Ovary (tissue), 9 donors: ENCODE data around the gene RSPH6A. TPM values are rescaled to one million over a fixed set of nuclear protein-coding genes. Genes with fewer than 3 reads are reported as not detected.

Experiments used
- DNase-seq, 5 donors: peaks; one replicate each; pipeline ENCODE4 v3.0.0-alpha.2; 2019 to 2020
- H3K27ac ChIP-seq, 2 donors: fragments of 200-600 bp; one replicate each; pipeline versions ENCODE4 v1.5.1 to v1.8.0; 2019 to 2022
- H3K27me3 ChIP-seq: fragments of 200-600 bp; one replicate; pipeline ENCODE4 v1.8.0; 2022
- H3K36me3 ChIP-seq: fragments of 200-600 bp; sonication (generic); one replicate; pipeline ENCODE4 v1.5.1; 2019
- H3K4me1 ChIP-seq: one replicate; pipeline ENCODE4 v1.8.1; 2013; ENCODE audit warnings: mild to moderate bottlenecking, moderate library complexity; ENCODE audit not compliant: insufficient read depth
- H3K4me3 ChIP-seq: fragments of 200-600 bp; sonication (generic); one replicate; pipeline ENCODE4 v1.5.1; 2017
- H3K9me3 ChIP-seq, 2 donors: fragments of 200-600 bp in 1 of 2; sonication (generic) in 1 of 2; one replicate each; pipeline versions ENCODE4 v1.5.1 to v1.8.1; 2013 to 2019; ENCODE audit warnings: mild to moderate bottlenecking in 1 of 2, moderate library complexity in 1 of 2
- EP300 ChIP-seq: sonication (generic); formaldehyde crosslinking; IDR thresholded peaks from one replicate; pipeline ENCODE4 v1.6.1; 2017; ENCODE audit warnings: antibody characterized with exemption
- POLR2A ChIP-seq: fragments of 450-650 bp; IDR thresholded peaks from one replicate; pipeline ENCODE4 v1.6.1; 2017; ENCODE audit warnings: antibody characterized with exemption, mild to moderate bottlenecking, moderate library complexity
- WGBS, 3 donors: extraction: QIAGEN DNeasy Blood & Tissue Kit in 1 of 3; methylation state at CpG; one replicate each; pipeline versions ENCODE4 v1.1.5 to v1.1.7; 2013 to 2017; 5-methylcytosine and 5-hydroxymethylcytosine counted together
- intact Hi-C, 4 donors: fragments of 100-400 bp; cut with DNase I; formaldehyde crosslinking; loops; one replicate each; pipeline versions ENCODE4 v1.11.0 to v1.15.1; 2022 to 2023
- polyA plus RNA-seq, 2 donors: library from polyadenylated mRNA; stranded (reverse); fragments of 200-250 nt in 1 of 2; fragments of 350-450 nt in 1 of 2; fragmentation: Illumina TruSeq in 1 of 2; extraction: RNeasy Lipid Tissue Mini Kit (QIAGEN cat#74804) in 1 of 2; gene quantifications; one replicate each; pipeline ENCODE4 v1.2.3, GENCODE V29; 2013 to 2014
- total RNA-seq, 7 donors: library from RNA; depleted of rRNA in 2 of 7; stranded (reverse); fragments of >200 nt in 2 of 7; fragmentation: NEBNext Ultra II Directional in 3 of 7; extraction: Animal tissue kit (Norgen Biotek cat#: 25700) in 3 of 7; gene quantifications; one replicate each; pipeline versions ENCODE4 v1.1.0 to v1.2.4, GENCODE V29; 2016 to 2023
- TF ChIP-seq, protein P1 (sequence below), 3 donors: fragments of 450-650 bp in 2 of 3; fragments of 200-600 bp in 1 of 3; IDR thresholded peaks; one replicate each; pipeline versions ENCODE4 v1.5.1 to v1.8.0; 2016 to 2022; ENCODE audit warnings: antibody characterized with exemption in 3 of 3, mild to moderate bottlenecking in 1 of 3
- donor health status: DM: no; HTN: no; CAD: no; lungs with moderate emphysema.
- donor health status: DM: no; HTN: no; CAD: no.
- donor health status: Bipolar disorder and iron deficiency.
- donor health status: DM: yes; HTN: yes; CAD: no.
- donor health status: DM: no; HTN: no; CAD: no.
- donor health status: DM: yes; HTN: yes; CAD: no.

RSPH6A gene
- total and polyA plus RNA-seq, 9 donors = 0.13 to 0.15 TPM; not detected in 7

GRCh38 chr19:45766869-45767346, 48.2 kb downstream of the RSPH6A start:
- H3K9me3 ChIP-seq = no peaks in the 10 kb centered on the region
- H3K27me3 ChIP-seq = no peaks in the 10 kb centered on the region
- peaks cover 27% of the 10 kb centered on the region for H3K4me1 ChIP-seq
- 2 to 11% (median 6%) methylated on average over 22 to 24 of the region's 24 CpGs for WGBS, 3 donors
- peak overlapping the region; percentile 94 to 96 for H3K27ac ChIP-seq
- no peaks in the 10 kb centered on the region for H3K36me3 ChIP-seq
- peak in 1 of 5 donors; percentile 73 for DNase-seq
- TF ChIP-seq, protein P1, sequence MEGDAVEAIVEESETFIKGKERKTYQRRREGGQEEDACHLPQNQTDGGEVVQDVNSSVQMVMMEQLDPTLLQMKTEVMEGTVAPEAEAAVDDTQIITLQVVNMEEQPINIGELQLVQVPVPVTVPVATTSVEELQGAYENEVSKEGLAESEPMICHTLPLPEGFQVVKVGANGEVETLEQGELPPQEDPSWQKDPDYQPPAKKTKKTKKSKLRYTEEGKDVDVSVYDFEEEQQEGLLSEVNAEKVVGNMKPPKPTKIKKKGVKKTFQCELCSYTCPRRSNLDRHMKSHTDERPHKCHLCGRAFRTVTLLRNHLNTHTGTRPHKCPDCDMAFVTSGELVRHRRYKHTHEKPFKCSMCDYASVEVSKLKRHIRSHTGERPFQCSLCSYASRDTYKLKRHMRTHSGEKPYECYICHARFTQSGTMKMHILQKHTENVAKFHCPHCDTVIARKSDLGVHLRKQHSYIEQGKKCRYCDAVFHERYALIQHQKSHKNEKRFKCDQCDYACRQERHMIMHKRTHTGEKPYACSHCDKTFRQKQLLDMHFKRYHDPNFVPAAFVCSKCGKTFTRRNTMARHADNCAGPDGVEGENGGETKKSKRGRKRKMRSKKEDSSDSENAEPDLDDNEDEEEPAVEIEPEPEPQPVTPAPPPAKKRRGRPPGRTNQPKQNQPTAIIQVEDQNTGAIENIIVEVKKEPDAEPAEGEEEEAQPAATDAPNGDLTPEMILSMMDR (IDR thresholded peaks at IDR 0.05) = no peak
- TF ChIP-seq EP300 (no peak), POLR2A (no peak)
- H3K4me3 ChIP-seq = peak overlapping the region; percentile 91
- intact Hi-C loops = loop anchor here (2.0 to 10.0 kb wide), 4 partner anchors 36 to 75 kb away; partner anchors contain the start of genes QPCTL (in 2 of the 4), SNRPD2 (in 2 of the 4) and FBXO46 (in 1 of the 4)

DNA sequence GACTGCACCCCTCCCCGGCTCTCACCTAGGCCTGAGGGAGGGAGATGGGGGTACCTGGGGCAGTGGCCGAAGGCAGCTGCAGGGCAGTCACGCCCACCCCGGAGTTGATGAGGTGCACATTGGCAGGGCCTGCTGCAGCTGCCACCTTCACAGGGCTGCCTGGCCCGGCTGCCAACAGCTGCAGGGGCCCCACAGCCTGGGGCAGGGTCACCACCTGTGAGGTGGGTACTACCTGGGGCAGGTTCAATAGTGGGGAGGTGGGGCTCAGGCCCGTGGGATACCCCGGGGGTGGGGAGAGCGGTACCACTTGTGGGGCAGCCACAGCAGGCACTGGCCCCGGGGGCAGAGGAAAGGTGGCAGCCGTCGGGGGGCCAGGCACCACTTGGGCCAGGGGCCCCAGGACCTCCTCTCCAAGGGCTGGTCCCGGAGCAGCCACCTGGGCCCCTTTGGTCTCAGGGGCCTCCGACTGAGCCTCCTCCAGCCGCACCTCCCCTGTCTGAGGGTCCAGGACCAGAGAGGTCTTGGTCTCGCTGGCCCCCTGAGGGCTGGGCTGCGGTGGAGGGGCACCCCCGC, 48.7 kb downstream of the RSPH6A start:
- intact Hi-C loops = loop anchor here (2.0 to 10.0 kb wide), 4 partner anchors 36 to 74 kb away; partner anchors contain the start of genes QPCTL (in 2 of the 4), SNRPD2 (in 2 of the 4) and FBXO46 (in 1 of the 4)
- Histone ChIP-seq H3K9me3 (no peaks in the 10 kb centered on the region), H3K27ac (peak overlapping the region; percentile 94 to 96), H3K36me3 (no peaks in the 10 kb centered on the region), H3K4me1 (peaks cover 27% of the 10 kb centered on the region), H3K27me3 (no peaks in the 10 kb centered on the region), H3K4me3 (peak overlapping the region; percentile 91)
- peak; percentile 42 to 64 (median 60) for DNase-seq
- WGBS, 3 donors = 27 to 38% (median 31%) methylated on average over 12 to 17 of the region's 17 CpGs
- TF ChIP-seq, protein P1 (IDR thresholded peaks at IDR 0.05) = no peak
- no peak for TF ChIP-seq POLR2A
- no peak for TF ChIP-seq EP300

DNA sequence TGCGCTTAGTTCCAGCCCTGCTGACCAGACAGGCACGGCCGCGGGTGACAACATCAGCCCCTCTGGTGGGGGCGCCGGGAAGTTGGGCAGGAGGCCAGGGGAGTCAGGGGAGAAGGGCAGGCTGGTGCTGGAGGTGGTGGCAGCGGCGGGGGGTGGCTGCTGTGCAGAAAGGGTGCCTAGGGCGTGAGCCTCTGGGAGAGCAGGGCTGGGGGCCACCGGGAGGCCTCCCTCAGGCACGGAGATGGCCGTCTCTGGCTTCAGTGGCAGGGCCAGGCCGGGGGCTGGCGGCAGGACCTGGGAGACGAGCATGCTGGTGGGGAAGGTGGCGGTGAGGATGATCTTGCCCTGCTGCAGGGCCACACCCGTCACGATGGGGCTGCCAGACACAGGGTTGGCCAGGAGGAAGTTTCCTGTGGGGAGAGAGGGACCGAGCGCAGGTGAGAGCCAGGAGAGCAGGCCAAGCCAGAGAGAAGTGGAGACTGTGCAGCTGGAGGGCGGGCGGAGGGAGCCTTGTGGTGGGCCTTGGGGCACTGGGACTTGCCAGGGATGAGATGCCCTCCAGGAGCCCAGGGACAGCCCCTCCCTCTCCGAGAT, 49.3 kb downstream of the RSPH6A start:
- 52 to 65% (median 60%) methylated on average over 23 of the region's 23 CpGs for whole genome bisulfite sequencing, 3 donors
- TF ChIP-seq POLR2A (no peak), EP300 (no peak)
- TF ChIP-seq, protein P1 (IDR thresholded peaks at IDR 0.05) = no peak
- peak; percentile 48 to 74 (median 68) for DNase-seq
- Histone ChIP-seq H3K27me3 (no peaks in the 10 kb centered on the region), H3K36me3 (no peaks in the 10 kb centered on the region), H3K27ac (peak overlapping the region; percentile 94 to 96), H3K9me3 (no peaks in the 10 kb centered on the region), H3K4me3 (no peak overlapping the region), H3K4me1 (peaks cover 27% of the 10 kb centered on the region)
- intact Hi-C loops = loop anchor here (2.0 to 10.0 kb wide), 4 partner anchors 35 to 73 kb away; partner anchors contain the start of genes QPCTL (in 2 of the 4), SNRPD2 (in 2 of the 4) and FBXO46 (in 1 of the 4)

DNA sequence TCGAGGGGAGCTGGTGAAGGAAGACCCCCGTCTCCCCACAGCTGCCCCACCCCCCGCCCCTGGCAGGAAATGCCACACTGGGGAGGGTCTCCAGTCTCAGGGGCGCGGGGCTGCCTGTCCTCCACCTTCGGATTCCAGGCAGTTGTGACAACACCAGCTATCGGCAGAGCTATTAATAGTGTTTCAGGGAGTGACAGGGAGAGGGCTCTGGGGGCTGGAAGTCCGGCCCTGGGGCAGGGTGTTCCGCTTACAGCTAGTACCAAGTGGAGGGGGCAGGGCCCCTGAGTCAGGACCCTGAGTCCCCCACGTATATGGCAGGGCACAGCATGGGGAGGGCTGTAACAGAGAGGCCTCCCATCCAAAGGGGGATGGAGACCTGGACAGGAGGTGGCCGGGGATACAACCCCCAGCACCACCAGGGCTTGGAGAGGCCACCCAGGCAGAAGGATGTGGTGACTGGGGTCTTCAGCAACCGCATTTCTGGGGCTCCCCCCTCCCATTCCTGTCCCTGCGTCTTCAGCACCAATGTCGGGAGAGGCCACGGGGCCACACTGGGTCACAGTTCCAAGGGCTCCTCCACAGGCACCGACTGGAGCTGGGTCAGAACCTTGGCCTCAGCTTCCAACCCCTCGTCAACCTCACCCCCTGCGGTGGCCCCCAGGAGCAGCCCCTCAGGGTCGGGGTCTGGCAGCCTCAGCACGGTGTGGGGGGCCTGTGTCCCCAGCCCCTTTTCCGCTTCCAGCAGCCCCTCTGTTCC, 50.0 kb downstream of the RSPH6A start:
- DNase-seq = peak in 4 of 5 donors; percentile 25 to 56 (median 52)
- Histone ChIP-seq H3K4me3 (no peak overlapping the region), H3K36me3 (no peaks in the 10 kb centered on the region), H3K27me3 (no peaks in the 10 kb centered on the region), H3K4me1 (peaks cover 27% of the 10 kb centered on the region), H3K9me3 (no peaks in the 10 kb centered on the region), H3K27ac (peak overlapping the region; percentile 94 to 96)
- TF ChIP-seq, protein P1 (IDR thresholded peaks at IDR 0.05) = no peak
- no peak for TF ChIP-seq POLR2A
- intact Hi-C loops = loop anchor here in 3 of 4 donors (5.0 to 10.0 kb wide), 3 partner anchors 48 to 73 kb away; partner anchors contain the start of genes QPCTL (in 2 of the 3) and SNRPD2 (in 2 of the 3)
- WGBS, 3 donors = 39 to 51% (median 40%) methylated on average over 20 to 21 of the region's 21 CpGs
